ENCODE measurements around the gene EFTUD2. TPM values are rescaled to one million over a fixed set of nuclear protein-coding genes. Genes with fewer than 3 reads are reported as not detected.
A peak's percentile ranks its signal among the peaks of the same experiment; 100 is the strongest.

EFTUD2 gene
- total RNA-seq, 3 donors from 2014 or later (not counting 1 experiment from before 2014, with no cell fraction given): 135 to 178 (median 164) TPM

- Mint-ChIP-seq H3K27me3 (ENCODE audit: low read depth in 2 of 2) (no peaks in the 10 kb centered on the region), H3K4me1 (peaks cover 0 to 5% of the 10 kb centered on the region in 2 donors), H3K27ac (no peak overlapping the region), H3K9me3 (no peaks in the 10 kb centered on the region), H3K4me3 (no peak overlapping the region), H3K36me3 (peaks cover 7% of the 10 kb centered on the region)
- no peak for DNase-seq
- Histone ChIP-seq H3K4me3 (ENCODE audit: low read length) (no peak overlapping the region), H3K9me3 (ENCODE audit: control insufficient read depth, insufficient read depth, low read length) (no peaks in the 10 kb centered on the region), H3K4me1 (ENCODE audit: control insufficient read depth, insufficient read depth, low read length) (peaks cover 23% of the 10 kb centered on the region), H3K36me3 (ENCODE audit: control insufficient read depth, insufficient read depth, low read length) (peaks cover 46% of the 10 kb centered on the region), H3K27ac (ENCODE audit: low read length) (no peak overlapping the region), H3K27me3 (ENCODE audit: control insufficient read depth, insufficient read depth, low read length) (no peaks in the 10 kb centered on the region)
- TF ChIP-seq, protein P1, sequence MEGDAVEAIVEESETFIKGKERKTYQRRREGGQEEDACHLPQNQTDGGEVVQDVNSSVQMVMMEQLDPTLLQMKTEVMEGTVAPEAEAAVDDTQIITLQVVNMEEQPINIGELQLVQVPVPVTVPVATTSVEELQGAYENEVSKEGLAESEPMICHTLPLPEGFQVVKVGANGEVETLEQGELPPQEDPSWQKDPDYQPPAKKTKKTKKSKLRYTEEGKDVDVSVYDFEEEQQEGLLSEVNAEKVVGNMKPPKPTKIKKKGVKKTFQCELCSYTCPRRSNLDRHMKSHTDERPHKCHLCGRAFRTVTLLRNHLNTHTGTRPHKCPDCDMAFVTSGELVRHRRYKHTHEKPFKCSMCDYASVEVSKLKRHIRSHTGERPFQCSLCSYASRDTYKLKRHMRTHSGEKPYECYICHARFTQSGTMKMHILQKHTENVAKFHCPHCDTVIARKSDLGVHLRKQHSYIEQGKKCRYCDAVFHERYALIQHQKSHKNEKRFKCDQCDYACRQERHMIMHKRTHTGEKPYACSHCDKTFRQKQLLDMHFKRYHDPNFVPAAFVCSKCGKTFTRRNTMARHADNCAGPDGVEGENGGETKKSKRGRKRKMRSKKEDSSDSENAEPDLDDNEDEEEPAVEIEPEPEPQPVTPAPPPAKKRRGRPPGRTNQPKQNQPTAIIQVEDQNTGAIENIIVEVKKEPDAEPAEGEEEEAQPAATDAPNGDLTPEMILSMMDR (IDR thresholded peaks at IDR 0.05): no peak
- ATAC-seq: no peak
- 89% methylated on average over 7 of the region's 7 CpGs for WGBS (ENCODE audit: insufficient coverage)
- intact Hi-C loops (cut with micrococcal nuclease): no loop called here
Measured at GRCh38 chr17:44889003-44889402, 10.2 kb downstream of the EFTUD2 start.

- Histone ChIP-seq H3K4me1 (ENCODE audit: control insufficient read depth, insufficient read depth, low read length) (peaks cover 23% of the 10 kb centered on the region), H3K9me3 (ENCODE audit: control insufficient read depth, insufficient read depth, low read length) (no peaks in the 10 kb centered on the region), H3K27me3 (ENCODE audit: control insufficient read depth, insufficient read depth, low read length) (no peaks in the 10 kb centered on the region), H3K36me3 (ENCODE audit: control insufficient read depth, insufficient read depth, low read length) (peaks cover 48% of the 10 kb centered on the region), H3K4me3 (ENCODE audit: low read length) (no peak overlapping the region), H3K27ac (ENCODE audit: low read length) (peak overlapping the region; percentile 21)
- peak in 1 of 2 donors; percentile 47 for DNase-seq
- intact Hi-C loops (cut with micrococcal nuclease): no loop called here
- H3K4me3 Mint-ChIP-seq: no peak overlapping the region
- peaks cover 0 to 5% of the 10 kb centered on the region in 2 donors for H3K4me1 Mint-ChIP-seq
- WGBS (ENCODE audit: insufficient coverage): 26% methylated on average over 10 of the region's 10 CpGs
- no peaks in the 10 kb centered on the region for H3K9me3 Mint-ChIP-seq
- no peaks in the 10 kb centered on the region for H3K27me3 Mint-ChIP-seq (ENCODE audit: low read depth in 2 of 2)
- ATAC-seq: peak in 2 of 3 donors; percentile 73 to 84
- H3K36me3 Mint-ChIP-seq: peaks cover 14% of the 10 kb centered on the region
- TF ChIP-seq, protein P1 (IDR thresholded peaks at IDR 0.05): no peak
- no peak overlapping the region for H3K27ac Mint-ChIP-seq
Measured at GRCh38 chr17:44887971-44888954, 11.0 kb downstream of the EFTUD2 start.

DNA sequence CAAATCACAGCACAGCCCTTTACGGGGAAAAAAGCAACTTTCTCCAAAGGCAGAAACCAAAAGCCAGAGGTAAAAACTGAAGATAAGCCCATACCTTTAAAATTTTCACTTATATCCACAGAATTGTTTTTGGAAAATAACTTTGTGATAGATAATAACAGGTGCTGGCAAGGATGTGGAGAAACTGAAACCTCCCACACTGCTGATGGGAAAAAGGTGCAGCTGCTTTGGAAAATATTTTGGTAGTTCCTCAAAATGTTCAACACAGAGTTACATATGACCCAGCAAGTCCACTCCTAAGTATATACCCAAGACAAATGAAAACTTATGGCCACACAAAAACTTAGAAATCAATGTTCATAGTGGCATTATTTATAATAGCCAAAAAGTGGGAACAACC lies 12.2 kb downstream of the EFTUD2 start:
- DNase-seq (no peak), ATAC-seq (no peak)
- no peaks in the 10 kb centered on the region for H3K27me3 ChIP-seq (ENCODE audit: control insufficient read depth, insufficient read depth, low read length)
- intact Hi-C loops (cut with micrococcal nuclease): no loop called here
- Mint-ChIP-seq H3K4me1 (peaks cover 5 to 6% of the 10 kb centered on the region in 2 donors), H3K4me3 (no peak overlapping the region), H3K36me3 (peaks cover 25% of the 10 kb centered on the region), H3K9me3 (no peaks in the 10 kb centered on the region), H3K27me3 (ENCODE audit: low read depth in 2 of 2) (no peaks in the 10 kb centered on the region), H3K27ac (no peak overlapping the region)
- TF ChIP-seq, protein P1 (IDR thresholded peaks at IDR 0.05): no peak
- no peak overlapping the region for H3K4me3 ChIP-seq (ENCODE audit: low read length)
- peaks cover 23% of the 10 kb centered on the region for H3K4me1 ChIP-seq (ENCODE audit: control insufficient read depth, insufficient read depth, low read length)
- no peaks in the 10 kb centered on the region for H3K9me3 ChIP-seq (ENCODE audit: control insufficient read depth, insufficient read depth, low read length)
- peaks cover 51% of the 10 kb centered on the region for H3K36me3 ChIP-seq (ENCODE audit: control insufficient read depth, insufficient read depth, low read length)
- WGBS (ENCODE audit: insufficient coverage): 100% methylated on average over 1 of the region's 1 CpG
- no peak overlapping the region for H3K27ac ChIP-seq (ENCODE audit: low read length)

Data from natural killer cell (primary cell).